Stimulated activated CD8-positive, alpha-beta memory T cell treated with anti-CD3 and anti-CD28 coated beads, Interleukin-7, amount 100 ng/mL, for 4 hours (primary cell): ENCODE data around the gene ERCC5.

Experiments
- DNase-seq, 2 donors: peaks; one replicate each; pipeline ENCODE4 v3.0.0-alpha.2; 2020; ENCODE audit warnings: low read depth in 2 of 2

Gene ERCC5

GRCh38 chr13:102845289-102845629, 573 bp upstream of the ERCC5 start:
- no peak for DNase-seq

- DNase-seq: peak in 1 of 2 donors; percentile 25
Observed at GRCh38 chr13:102846261-102847015, 606 bp downstream of the ERCC5 start.

- DNase-seq: no peak
Observed at GRCh38 chr13:102847272-102848234, 1.7 kb downstream of the ERCC5 start.

GRCh38 chr13:102848956-102849355, 3.1 kb downstream of the ERCC5 start:
- DNase-seq: no peak

- DNase-seq: no peak
Observed at GRCh38 chr13:102852556-102852955, 6.7 kb downstream of the ERCC5 start.

- no peak for DNase-seq
Observed at GRCh38 chr13:102854675-102855074, 8.8 kb downstream of the ERCC5 start.

GRCh38 chr13:102856557-102856956, 10.7 kb downstream of the ERCC5 start:
- DNase-seq: no peak

GRCh38 chr13:102862624-102863210, 16.9 kb downstream of the ERCC5 start:
- no peak for DNase-seq

GRCh38 chr13:102863590-102863989, 17.8 kb downstream of the ERCC5 start:
- DNase-seq: no peak

- no peak for DNase-seq
Observed at GRCh38 chr13:102868366-102868936, 22.6 kb downstream of the ERCC5 start.

- no peak for DNase-seq
Observed at GRCh38 chr13:102869948-102870676, 24.3 kb downstream of the ERCC5 start.

- DNase-seq: peak in 1 of 2 donors; percentile 17
Observed at GRCh38 chr13:102870677-102871415, 25.0 kb downstream of the ERCC5 start.

GRCh38 chr13:102872131-102872530, 26.3 kb downstream of the ERCC5 start:
- no peak for DNase-seq

- DNase-seq: no peak
Observed at GRCh38 chr13:102872531-102872930, 26.7 kb downstream of the ERCC5 start.

GRCh38 chr13:102873653-102874052, 27.8 kb downstream of the ERCC5 start:
- DNase-seq: no peak

- no peak for DNase-seq
Observed at GRCh38 chr13:102875256-102875655, 29.4 kb downstream of the ERCC5 start.

- DNase-seq: no peak
Observed at GRCh38 chr13:102877303-102877702, 31.5 kb downstream of the ERCC5 start.

GRCh38 chr13:102878481-102878880, 32.6 kb downstream of the ERCC5 start:
- no peak for DNase-seq

- DNase-seq: no peak
Observed at GRCh38 chr13:102879793-102880499, 34.1 kb downstream of the ERCC5 start.
